GM12865 (cell line): ENCODE measurements around the gene OMA1.
A peak's percentile ranks its signal among the peaks of the same experiment; 100 is the strongest.

ENCODE experiments used
- DNase-seq: peaks from one replicate; pipeline ENCODE4 v3.0.0; 2010; ENCODE audit warnings: low read depth
- H3K4me3 ChIP-seq: 2 replicates; pipeline ENCODE4 v1.5.1; 2011; ENCODE audit warnings: mild to moderate bottlenecking, low read depth, low read length, control low read depth
- CTCF ChIP-seq: IDR thresholded peaks from 2 replicates; pipeline ENCODE4 v1.5.1; 2011; ENCODE audit warnings: low read length, control low read depth, low read depth, inconsistent platforms; ENCODE audit not compliant: insufficient read depth; ENCODE audit errors: missing control alignments

The OMA1 gene

GRCh38 chr1:58432851-58433668 is 113.5 kb downstream of the OMA1 start:
- TF ChIP-seq CTCF = no peak
- no peak overlapping the region for H3K4me3 ChIP-seq
- peak; percentile 7 for DNase-seq

GRCh38 chr1:58431901-58432620 is 114.5 kb downstream of the OMA1 start:
- TF ChIP-seq CTCF = no peak
- no peak for DNase-seq

More at GRCh38 chr1:58431901-58432620, 114.5 kb downstream of the OMA1 start:
- H3K4me3 ChIP-seq = no peak overlapping the region
